ENCODE measurements around the gene SH3RF3. TPM values are rescaled to one million over a fixed set of nuclear protein-coding genes. Genes with fewer than 3 reads are reported as not detected.

SH3RF3 gene
- total RNA-seq, 1 donor from 2014 or later, result 8.0 TPM

DNA sequence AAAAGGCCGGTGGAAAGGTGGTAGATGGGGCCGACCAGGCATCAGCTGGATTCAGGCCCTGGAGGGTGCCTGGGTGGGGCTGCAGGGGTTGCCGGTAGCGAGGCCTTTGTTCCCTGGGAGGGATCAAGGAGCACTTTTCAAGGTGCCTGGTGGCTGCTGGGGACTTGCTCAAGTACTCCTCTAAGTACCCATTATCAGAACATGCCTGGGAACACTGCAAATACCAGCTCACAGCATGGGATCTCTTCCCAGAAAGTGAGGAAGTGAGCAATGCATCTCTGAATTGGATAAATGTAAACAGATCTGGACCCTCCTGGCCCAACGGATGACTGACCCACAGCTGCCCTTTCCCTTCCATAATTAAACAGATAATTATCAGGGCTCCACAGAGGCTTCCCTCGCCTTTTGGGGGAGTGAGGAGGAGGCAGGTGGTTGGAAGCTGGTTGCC lies 210.5 kb downstream of the SH3RF3 start:
- DNase-seq (ENCODE audit: missing footprints) (no peak), ATAC-seq (no peak)
- intact Hi-C loops (cut with DNase I), result no loop called here

DNA sequence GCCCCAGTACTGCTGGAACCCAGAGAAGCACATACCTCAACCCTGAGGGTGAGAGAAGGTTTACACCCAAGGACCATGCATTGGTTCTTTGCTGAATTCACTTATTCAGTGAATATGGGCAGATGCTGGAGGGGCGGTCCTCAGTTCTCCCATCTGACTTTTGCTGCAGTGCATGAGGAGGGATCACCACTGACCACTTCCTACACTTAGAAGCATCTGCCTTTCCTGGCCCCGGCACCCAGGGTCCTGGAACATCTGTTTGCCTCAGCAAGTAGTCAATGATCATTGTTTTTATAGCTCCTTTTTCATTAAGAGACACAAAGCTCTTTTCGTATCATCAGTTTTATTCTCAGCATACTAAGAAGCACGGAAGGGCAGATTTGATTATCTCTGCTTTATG lies 211.4 kb downstream of the SH3RF3 start:
- intact Hi-C loops (cut with DNase I), result no loop called here
- no peak for ATAC-seq

DNA sequence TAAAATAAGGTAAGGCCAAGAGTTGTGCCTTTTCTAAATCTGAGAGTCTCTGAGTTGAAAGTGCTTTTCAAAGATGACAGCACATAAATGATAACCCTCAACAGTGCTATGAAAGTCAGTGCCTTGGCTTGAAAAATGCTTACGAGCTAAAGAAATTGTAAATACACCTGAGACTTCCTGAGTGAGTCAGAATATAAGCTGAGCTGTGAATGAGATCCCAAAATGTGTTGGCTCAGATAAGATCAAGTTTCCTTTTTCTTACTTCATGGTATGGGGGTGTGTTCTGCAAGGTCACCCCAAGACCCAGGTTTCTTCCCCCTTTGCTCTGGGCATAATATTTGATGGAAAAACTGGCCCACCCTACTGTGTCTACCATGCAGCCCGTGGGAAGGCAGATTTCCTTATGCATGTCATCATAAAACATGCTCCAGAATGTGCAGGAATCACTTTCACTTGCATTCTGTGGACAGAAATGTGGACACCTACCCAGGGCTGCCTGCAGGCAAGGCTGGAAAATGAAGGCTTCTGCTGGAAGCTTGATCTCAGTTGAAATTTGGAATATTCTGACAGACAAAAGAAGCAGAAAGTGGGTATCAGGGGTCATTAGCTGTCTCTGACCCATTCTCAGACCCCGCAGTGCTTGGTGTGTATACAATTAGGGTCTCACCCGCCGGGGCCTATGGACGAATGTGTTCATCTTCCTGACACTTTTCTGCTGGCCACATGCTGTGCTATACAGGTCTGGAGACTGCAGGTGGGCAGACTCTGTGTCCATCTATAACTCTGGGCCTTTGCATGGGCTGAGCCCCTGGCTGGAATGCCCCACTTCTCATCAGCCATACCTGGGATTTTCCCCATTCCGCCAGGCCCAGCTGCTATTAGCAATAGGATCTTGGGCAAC lies 212.6 kb downstream of the SH3RF3 start:
- intact Hi-C loops (cut with DNase I), result no loop called here
- ATAC-seq (no peak), DNase-seq (ENCODE audit: missing footprints) (no peak)

More for the DNA sequence above, 211.4 kb downstream of the SH3RF3 start:
- no peak for DNase-seq (ENCODE audit: missing footprints)

GRCh38 chr2:109342256-109342850 lies 213.3 kb downstream of the SH3RF3 start:
- ATAC-seq (no peak), DNase-seq (ENCODE audit: missing footprints) (no peak)
- intact Hi-C loops (cut with DNase I), result no loop called here

- no peak for DNase-seq (ENCODE audit: missing footprints)
- intact Hi-C loops (cut with DNase I), result no loop called here
Measured at GRCh38 chr2:109342930-109343329, 213.9 kb downstream of the SH3RF3 start.

GRCh38 chr2:109343460-109343859 lies 214.5 kb downstream of the SH3RF3 start:
- DNase-seq (ENCODE audit: missing footprints) (no peak), ATAC-seq (no peak)
- intact Hi-C loops (cut with DNase I), result no loop called here

More at GRCh38 chr2:109342930-109343329, 213.9 kb downstream of the SH3RF3 start:
- ATAC-seq, result no peak

DNA sequence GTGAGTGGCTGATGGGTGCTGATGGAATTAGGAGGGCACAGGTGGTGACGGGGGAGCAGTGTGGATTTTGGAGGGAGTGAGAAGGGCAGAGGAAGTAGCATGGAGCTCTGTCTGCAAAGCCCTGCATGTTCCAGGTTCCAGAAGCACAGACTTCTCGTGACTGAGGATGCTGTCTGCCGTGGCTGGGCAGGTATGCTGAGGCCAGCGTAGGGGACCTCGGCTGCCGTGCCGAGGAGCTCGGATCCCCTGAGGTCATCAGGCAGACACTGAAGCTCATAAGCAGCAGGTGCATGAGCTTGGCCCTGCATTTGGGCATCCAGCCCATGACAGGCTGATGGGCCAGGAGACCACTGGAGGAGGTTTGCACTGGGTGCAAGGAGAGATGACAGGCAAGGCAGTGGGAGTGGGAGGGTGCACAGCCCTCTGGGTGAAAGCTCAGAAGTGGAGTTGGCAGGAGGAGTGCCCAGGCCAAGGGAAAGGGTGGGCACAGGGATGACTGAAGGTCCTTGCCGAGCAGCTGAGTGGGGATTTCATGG lies 215.3 kb downstream of the SH3RF3 start:
- ATAC-seq (no peak), DNase-seq (ENCODE audit: missing footprints) (no peak)
- intact Hi-C loops (cut with DNase I), result no loop called here

GRCh38 chr2:109345091-109345490 lies 216.1 kb downstream of the SH3RF3 start:
- intact Hi-C loops (cut with DNase I), result no loop called here
- no peak for DNase-seq (ENCODE audit: missing footprints)
- no peak for ATAC-seq

GRCh38 chr2:109345653-109346480 lies 216.9 kb downstream of the SH3RF3 start:
- no peak for DNase-seq (ENCODE audit: missing footprints)
- intact Hi-C loops (cut with DNase I), result no loop called here

DNA sequence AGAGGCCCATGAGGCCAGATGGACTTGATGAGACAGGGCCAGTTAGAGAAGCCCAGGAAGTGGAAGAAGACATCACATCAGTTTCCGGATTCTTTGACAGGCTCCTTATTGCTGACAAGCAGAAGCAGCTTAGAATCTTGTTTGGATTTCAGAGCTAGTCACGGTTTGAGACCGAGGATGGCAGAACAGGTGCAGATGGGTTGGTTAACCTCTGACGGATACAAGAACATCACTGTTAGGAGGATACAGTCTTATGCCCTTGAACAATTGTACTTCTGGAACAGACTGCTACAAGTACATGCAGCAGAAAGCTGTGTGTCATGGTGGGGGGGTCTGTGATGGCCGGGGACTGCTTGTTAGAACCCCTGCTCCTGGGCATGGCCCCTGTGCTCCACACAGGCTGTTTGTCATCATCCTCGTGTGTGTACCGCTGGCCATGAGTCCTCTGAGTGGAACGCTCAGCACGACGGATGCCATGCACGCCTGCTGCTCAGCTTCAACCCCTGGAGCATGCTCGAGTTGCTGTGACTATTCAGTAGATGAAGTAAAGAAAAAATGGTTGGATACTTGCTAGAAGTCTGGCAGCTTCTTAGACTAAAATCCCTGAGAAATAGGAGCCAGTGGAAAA lies 217.7 kb downstream of the SH3RF3 start:
- ATAC-seq (no peak), DNase-seq (ENCODE audit: missing footprints) (no peak)
- intact Hi-C loops (cut with DNase I), result no loop called here

More at GRCh38 chr2:109345653-109346480, 216.9 kb downstream of the SH3RF3 start:
- ATAC-seq, result no peak

- no peak for DNase-seq (ENCODE audit: missing footprints)
- no peak for ATAC-seq
Measured at GRCh38 chr2:109347626-109348025, 218.6 kb downstream of the SH3RF3 start.

DNA sequence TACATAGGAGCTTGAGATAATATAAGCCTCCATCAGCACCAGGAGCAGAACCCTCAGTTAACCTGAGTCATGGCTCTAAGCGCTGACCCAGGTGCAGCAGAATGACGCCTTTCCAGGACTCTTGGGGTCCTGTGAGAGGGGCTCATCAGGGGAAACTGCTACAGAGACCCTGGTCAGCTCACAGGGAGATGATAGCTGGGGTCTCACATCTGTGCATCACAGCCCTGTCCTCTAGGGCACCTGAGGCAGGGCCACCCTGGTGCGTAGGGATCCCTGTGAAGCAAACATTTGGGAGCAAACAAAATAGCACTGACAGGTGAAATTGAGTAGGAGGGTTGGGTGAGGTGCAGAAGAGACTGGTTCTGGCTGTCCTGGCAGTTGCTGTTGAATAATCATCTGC lies 219.2 kb downstream of the SH3RF3 start:
- no peak for DNase-seq (ENCODE audit: missing footprints)
- ATAC-seq, result no peak
- intact Hi-C loops (cut with DNase I), result no loop called here

More at GRCh38 chr2:109347626-109348025, 218.6 kb downstream of the SH3RF3 start:
- intact Hi-C loops (cut with DNase I), result no loop called here

- ATAC-seq (peak; percentile 29), DNase-seq (ENCODE audit: missing footprints) (no peak)
- intact Hi-C loops (cut with DNase I), result no loop called here
Measured at GRCh38 chr2:109348671-109349502, 219.9 kb downstream of the SH3RF3 start.

GRCh38 chr2:109349503-109350465 lies 220.8 kb downstream of the SH3RF3 start:
- DNase-seq (ENCODE audit: missing footprints), result no peak
- intact Hi-C loops (cut with DNase I), result no loop called here
- ATAC-seq, result peak; percentile 20

DNA sequence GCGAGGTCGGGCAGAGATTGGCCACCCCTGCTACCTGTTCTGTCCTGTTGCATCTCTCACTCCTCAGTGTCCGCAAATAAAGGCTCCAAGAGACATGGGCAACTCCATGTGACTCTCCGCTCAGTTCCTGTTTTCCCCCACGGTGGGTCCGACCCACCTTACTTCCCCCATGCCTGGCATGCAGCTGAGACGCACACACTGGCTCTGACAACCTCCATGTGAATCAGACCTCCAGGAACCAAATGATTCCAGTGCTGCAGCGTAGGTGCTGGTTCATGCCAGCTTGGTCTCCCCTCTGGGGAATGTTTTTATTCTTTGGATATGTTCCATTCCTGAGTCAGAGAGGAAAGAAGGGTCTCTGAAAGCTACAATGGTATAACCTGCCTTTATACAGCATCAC lies 221.5 kb downstream of the SH3RF3 start:
- ATAC-seq, result no peak

GRCh38 chr2:109351164-109351756 lies 222.3 kb downstream of the SH3RF3 start:
- ATAC-seq, result peak; percentile 56
- DNase-seq (ENCODE audit: missing footprints), result no peak

More for the DNA sequence above, 221.5 kb downstream of the SH3RF3 start:
- no peak for DNase-seq (ENCODE audit: missing footprints)
- intact Hi-C loops (cut with DNase I), result no loop called here

More at GRCh38 chr2:109351164-109351756, 222.3 kb downstream of the SH3RF3 start:
- intact Hi-C loops (cut with DNase I), result no loop called here

Measured in Right ventricle myocardium inferior (tissue), 1 donor.